OCI-LY7 (cell line): ENCODE data around the gene SEC31B.

ENCODE experiments used
- CTCF ChIP-seq: fragments of 200-600 bp; sonication (generic); conservative IDR thresholded peaks from 2 replicates; pipeline ENCODE4 v1.5.1; 2014; ENCODE audit warnings: mild to moderate bottlenecking, antibody characterized with exemption, low read length, moderate library complexity, mixed read lengths
- EZH2phosphoT487 ChIP-seq: fragments of 200-600 bp; sonication (generic); IDR thresholded peaks from 2 replicates; pipeline ENCODE4 v1.6.1; 2018; ENCODE audit warnings: low read depth, borderline replicate concordance, mild to moderate bottlenecking, mixed run types, antibody characterized with exemption, low read length, moderate library complexity, mixed read lengths

GRCh38 chr10:100446130-100446761, 73.4 kb downstream of the SEC31B start:
- no peak for TF ChIP-seq CTCF
- no peak for TF ChIP-seq EZH2phosphoT487
